ENCODE data around the gene IGSF21.

IGSF21 gene

DNA sequence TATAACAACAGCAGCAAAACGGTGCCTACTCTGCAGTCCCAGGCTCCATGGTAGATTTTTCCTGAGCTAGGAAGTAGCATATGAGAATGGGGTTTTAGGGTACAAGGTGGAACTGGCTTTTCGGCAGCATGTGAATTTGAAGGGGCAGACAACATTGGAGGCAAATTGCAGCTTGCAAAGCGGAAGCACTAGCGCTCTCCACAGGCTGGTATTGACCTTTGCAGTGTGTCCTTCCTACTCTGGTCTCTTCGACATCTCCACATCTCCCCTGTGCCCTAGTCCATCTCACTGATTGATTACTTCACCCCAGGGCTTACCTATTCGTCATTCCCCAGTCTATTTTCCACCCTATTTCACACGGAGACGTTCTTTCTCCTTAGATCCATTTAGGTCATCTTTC lies 13.0 kb downstream of the IGSF21 start:
- DNase-seq, result no peak

DNA sequence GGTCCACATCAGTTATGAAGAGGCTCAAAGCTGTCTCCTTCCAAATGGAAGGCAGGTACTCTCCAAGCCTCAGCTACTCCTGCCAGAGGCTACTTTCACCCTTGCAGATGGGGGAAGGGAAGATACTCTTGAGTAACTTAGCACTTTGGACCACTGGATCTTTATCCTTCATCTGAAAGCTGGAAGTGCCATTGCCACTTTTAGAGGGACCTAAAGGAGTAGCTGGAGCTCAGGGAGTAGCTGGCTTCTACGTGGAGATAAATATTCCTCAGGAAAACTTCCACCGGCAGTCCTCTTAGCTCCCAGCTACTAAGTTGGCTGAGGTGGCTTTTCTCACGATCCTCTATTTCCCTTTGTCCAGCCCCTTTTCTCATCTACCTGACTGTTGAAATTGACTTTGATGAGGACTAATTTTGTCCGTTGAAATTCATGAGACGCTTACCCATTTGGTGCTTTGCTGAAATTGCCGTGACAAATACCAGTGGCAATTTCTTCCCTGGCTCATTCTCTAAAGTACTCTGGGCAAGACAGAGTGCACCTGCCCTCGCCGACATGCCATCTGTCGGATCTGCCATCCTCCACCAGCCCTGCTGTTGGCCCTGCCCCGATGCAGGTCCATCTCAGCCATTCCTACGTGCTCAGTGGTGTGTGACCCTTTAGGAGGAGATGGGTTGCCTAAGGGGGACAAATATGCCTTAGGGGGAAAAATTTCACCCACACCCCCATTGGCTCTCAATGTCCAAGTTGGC lies 13.6 kb downstream of the IGSF21 start:
- DNase-seq, result no peak

DNA sequence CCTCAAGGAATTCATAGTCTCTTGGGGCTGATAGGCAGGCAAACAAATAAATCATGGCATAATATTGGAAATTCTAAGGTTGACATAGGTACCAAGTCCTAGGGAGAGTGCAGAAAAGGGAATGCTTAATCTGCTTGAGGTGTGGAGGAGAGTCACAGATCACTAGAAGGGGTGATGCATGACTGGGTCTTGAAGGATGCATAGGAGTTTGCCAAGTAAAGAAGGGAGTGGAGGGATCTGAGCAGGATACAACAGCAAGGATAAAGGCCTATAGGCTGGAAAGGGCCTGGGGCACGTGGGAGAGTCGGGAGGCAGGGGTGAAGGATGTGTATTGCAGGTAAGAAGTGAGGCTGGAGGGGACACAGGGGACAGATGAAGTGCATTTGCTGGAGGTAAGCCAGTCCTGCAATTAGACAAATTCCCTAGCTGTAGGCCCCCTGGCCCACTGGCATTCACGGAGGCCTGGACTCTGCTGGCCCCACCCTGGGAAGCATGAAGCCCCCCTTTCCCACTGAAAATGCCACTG lies 15.9 kb downstream of the IGSF21 start:
- no peak for DNase-seq

GRCh38 chr1:18124977-18125376 lies 17.4 kb downstream of the IGSF21 start:
- no peak for DNase-seq

- DNase-seq, result no peak
These were observed 19.0 kb downstream of the IGSF21 start for GRCh38 chr1:18126616-18127015.

DNA sequence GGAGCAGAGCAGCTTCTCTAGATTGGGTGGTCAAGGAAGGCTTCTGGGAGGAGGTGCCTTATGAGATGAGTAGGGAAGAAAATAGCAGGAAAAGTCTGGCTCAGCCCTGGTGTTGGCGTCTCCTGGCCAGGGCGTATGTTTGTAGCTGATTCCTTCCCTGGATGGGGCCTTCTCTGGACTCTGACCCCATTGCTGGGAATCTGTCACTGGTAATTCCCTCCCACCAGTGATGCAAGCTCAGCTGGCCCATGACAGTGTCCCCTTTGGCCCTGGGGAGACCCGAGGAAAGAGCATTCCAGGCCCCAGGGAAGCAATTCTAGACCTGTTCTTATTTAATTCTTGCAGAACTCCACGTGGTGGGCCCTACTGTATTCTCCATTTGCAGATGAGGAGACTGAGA lies 20.7 kb downstream of the IGSF21 start:
- DNase-seq, result no peak

DNA sequence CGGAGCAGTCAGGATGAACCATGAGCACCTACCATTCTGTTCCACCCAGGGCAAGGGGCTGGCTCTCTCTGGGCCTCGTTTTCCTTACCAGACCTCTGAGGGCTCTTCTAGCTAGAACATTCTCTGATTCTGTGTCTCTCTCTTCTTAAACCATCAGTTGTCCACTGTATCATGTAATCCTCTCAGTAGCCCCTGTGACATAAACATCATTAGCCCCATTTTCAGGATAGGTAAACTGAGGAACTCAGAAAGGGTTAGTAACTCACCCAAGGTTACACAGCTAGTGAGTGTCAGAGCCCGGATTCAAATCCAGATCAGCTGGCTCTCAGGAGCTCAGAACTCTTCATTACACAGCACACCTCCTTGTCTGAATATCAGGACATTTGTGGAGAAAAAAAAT lies 22.8 kb downstream of the IGSF21 start:
- DNase-seq, result no peak

DNA sequence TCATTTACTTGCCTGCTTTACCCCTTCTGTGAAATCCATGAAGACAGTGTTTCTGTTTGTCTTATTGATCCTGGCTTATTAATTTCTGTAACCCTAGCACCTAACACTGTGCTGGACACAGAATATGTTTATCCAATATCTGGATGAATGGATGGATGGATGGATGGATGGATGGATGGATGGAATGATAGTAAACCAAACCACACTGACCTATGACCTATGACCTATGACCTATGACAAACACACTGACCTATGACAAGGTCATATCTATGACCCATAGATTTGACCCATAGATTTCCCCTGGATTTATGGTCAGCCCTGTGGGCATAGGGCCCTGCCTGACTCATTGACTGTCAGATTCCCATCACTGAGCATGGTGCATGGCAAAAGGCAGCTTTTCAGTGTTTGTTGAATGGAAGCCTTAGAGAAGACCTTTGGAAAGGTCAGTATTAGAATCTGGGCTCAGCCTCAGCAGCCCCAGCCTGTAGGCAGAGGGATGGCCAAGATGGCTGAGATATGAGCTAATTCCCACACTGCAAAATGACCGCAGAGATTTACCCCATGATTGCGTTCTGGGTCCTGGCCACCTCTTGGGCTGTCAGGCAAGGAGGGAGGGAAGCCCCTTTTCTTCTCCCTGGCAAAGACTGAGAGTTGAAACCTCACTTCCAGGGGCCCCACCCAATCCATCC lies 24.6 kb downstream of the IGSF21 start:
- DNase-seq, result no peak

GRCh38 chr1:18132711-18133541 lies 25.3 kb downstream of the IGSF21 start:
- no peak for DNase-seq

DNA sequence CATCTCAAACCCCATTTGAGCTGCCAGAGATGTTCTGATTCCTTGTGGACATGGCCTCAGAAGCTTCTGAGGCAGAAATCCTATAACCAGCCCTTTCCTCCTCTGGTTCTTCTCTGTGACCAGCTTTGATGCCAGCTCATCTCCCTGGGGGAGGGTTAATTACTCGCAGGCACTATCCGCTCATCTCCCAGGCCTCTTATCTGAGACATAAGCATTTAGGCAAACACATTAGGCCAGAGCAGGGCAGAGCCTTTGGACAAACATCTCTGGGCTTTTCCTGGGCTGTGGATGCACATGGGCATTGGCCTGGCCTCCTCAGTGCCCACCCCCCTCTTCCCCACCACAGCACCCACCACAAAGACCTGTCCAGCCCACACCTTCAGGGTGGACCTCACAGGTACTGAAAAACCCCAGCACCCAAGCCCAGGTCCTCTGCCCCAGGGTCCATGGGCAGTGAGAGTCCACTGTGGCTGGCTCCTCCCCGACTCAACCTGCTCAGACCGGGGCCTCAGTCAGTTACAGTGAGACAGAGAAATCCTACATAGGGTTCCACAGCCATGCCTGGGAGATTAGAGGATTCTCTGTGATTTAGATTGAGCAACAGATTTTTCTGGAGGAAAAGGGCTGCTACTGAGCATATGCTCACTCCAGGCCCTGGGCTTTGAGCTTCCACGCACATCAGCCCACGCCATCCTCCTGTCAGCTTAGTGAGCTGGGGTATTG lies 26.9 kb downstream of the IGSF21 start:
- DNase-seq, result no peak

DNA sequence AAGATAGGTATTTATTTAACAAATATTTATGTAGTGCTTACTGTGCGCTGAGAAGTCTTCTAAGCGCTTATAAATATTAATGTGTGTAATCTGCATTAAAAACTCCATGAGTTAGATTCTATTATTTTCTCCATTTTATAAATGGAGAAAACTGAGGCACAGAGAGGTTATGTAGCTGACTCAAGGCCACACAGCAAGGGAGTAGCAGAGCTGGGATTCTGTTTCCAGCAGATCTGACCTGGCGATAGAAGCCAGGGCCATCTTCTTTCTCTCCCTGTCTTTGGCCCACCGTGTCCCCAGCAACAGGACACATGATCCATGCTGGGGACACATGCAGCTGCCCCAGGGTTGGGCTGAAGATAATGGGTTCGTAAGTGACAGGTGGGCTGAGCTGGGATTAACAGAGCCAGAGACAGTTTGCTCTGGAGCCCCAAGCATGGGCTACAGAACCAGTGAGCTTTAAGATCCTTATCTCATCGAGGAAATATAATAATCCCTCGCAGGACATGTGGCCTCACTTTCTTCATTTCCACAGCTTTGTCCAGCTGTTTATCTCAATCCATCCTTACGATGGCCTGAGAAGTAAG lies 30.3 kb downstream of the IGSF21 start:
- DNase-seq, result no peak

GRCh38 chr1:18139198-18139981 lies 31.8 kb downstream of the IGSF21 start:
- no peak for DNase-seq

DNA sequence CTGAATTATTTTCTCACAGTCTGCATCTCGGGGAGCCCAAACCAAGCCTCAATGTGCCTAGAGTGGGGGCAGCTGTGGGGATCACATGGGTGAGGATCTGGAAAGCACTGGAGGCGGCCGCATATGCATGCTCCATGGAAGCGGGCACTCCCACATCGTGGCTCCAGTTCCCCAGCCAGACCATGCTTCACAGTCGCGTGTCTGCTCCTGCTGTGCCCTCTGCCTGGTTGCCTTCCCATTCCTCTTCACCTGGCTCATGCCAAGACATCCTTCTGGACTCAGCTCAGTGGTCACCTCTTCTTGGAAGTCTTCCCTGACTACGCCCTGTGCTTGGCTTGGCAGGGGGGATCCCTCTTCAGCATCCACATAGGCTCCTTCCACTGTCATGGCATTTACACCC lies 32.8 kb downstream of the IGSF21 start:
- no peak for DNase-seq

DNA sequence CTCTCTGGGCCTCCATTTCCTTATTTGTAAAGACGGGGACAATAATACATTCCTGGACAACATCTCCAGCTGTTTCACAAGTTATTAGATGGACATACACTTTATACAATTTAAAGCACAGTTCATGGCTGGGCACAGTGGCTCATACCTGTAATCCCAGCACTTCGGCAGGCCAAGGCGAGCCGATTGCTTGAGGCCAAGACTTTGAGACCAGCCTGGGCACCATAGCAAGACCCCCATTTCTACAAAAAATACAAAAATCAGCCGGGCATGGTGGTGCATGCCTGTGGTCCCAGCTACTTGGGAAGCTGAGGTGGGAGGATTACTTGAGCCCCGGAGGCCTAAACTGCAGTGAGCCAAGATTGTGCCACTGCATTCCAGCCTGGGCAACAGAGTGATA lies 34.1 kb downstream of the IGSF21 start:
- DNase-seq, result no peak

- DNase-seq, result no peak
These were observed 34.9 kb downstream of the IGSF21 start for GRCh38 chr1:18142471-18142870.

GRCh38 chr1:18142969-18143368 lies 35.4 kb downstream of the IGSF21 start:
- no peak for DNase-seq

DNA sequence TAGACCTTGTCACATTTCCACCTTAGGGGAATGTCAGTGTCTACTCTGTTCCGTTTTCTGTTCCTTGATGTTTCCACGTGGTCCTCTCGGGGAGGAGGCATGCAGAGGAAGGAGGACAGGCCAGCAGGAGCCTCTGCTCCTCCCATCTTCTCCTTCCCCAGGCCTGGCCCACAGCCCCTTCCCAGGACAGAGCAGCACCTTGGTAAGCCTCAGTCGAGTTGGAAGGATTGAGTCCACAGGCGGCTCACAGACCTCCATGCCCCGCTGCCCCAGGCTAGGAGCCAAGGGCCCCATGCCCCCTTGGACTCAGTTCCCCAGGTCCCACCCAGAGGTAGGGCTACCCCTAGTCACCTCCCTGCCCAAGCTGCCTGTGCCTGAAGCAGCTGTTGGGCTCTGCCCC lies 36.5 kb downstream of the IGSF21 start:
- DNase-seq, result no peak

DNA sequence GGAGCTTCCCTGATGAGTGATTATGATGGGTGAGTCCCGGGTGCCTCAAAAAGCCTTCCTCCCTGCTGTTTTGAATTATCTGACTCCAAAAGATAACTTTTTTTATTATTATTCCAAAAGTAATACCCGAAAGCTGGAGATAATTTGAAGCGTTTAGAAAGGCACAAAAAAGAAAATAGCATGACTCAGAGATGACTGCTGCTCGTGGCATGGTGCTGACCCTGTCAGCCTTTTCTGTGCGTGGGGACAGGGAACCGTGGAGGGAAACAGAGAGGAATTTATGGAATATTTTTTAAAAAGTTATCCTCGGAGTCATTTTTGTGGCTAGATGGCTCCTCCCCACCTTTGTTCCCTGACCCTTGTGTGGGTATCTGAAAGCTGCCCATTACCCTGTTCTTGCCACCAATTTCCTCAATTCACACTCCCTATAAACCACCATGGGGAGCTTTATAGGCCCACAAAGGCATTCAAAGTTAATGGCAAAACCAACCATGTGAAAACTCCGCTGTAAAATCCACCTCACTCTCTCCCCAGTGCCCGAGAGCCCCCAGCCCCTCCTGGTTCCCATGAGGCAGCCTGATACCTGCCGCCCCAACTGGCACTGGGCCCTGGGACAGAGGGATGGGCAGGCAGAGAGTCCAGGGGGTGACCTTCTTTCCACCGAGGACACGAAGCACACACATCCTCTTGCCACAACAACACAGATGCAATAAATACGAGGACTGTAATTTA lies 37.5 kb downstream of the IGSF21 start:
- no peak for DNase-seq

DNA sequence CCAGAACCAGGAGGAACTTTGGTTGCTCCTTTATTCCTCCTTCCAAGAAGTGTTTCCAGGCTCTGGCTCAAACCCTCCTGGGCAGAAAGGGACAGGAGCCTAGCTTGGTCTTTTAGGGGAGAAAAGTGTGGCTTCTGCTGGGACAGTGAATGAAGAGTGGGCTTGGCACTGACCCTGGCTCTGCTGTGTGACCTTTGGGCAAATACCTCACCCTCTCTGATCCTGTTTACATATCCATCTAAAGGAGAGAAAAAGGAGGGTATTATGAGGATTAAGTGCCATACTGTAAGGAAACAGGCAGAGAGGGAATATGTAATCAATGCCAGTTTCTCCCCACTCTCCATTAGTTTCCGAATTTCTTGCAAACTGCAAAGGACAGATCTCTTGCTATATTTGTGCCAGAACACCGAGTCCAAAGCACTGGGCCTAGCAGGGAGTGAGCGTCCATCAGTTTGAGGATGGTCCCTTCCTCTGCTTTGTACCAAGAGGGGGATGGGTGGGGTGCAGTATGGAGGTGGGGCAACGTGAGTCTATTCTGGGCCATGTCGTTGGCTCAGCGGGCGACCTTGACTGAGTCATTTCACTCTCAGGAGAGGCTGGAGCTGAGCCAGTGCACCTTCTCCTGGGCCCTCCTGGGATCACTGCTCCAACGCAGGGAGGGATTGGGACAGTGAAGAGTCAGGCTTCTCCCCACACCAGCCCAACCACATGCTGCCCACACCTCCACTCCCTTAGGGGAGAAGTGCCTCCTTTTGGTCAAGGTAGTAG lies 38.4 kb downstream of the IGSF21 start:
- no peak for DNase-seq

- DNase-seq, result no peak
These were observed 39.3 kb downstream of the IGSF21 start for GRCh38 chr1:18146886-18147285.
